Measurements from ENCODE around the gene CD4. TPM values are rescaled to one million over a fixed set of nuclear protein-coding genes. Genes with fewer than 3 reads are reported as not detected.

The CD4 gene
- total and polyA plus RNA-seq, 2 donors (not counting 3 experiments of a cell fraction or from before 2014, with no cell fraction given), result not detected

GRCh38 chr12:6823182-6824084, 34.1 kb downstream of the CD4 start:
- H3K27ac ChIP-seq (ENCODE audit: insufficient read depth, low read depth, low read length), result no peak overlapping the region
- no peaks in the 10 kb centered on the region for H3K9me3 ChIP-seq (replicated peaks; ENCODE audit: control insufficient read depth, insufficient read depth, low read length)
- dilution Hi-C loops (cut with MboI; ENCODE audit: extremely low pct_ligation_motif_present, low sequenced_read_pairs), result no loop called here
- H3K4me3 ChIP-seq (replicated peaks in 1 of 3; ENCODE audit: insufficient read depth in 1 of 3, low read depth in 1 of 3, low read length in 3 of 3), result no peak overlapping the region
- TF ChIP-seq POLR2AphosphoS5 (IDR thresholded peaks at IDR 0.05; ENCODE audit: insufficient read depth, low read depth, low read length), result no peak
- no peak for TF ChIP-seq JUN (IDR thresholded peaks at IDR 0.05; ENCODE audit: borderline replicate concordance, insufficient read depth, insufficient read length, low read depth)
- TF ChIP-seq CTCF (IDR thresholded peaks at IDR 0.05; ENCODE audit: extremely low read depth in 1 of 2, insufficient read depth in 1 of 2, low read depth in 1 of 2, low read length in 2 of 2), result no peak
- no peak for TF ChIP-seq GATA2 (IDR thresholded peaks at IDR 0.05; ENCODE audit: insufficient read depth, insufficient read length, low read depth, low read length)
- no peak for TF ChIP-seq MYC (IDR thresholded peaks at IDR 0.05; ENCODE audit: low read depth, low read length)
- no peak for TF ChIP-seq EZH2 (IDR thresholded peaks at IDR 0.05; ENCODE audit: borderline replicate concordance, low read depth, low read length, severe bottlenecking)
- no peak for TF ChIP-seq MAX (IDR thresholded peaks at IDR 0.05; ENCODE audit: insufficient read depth, insufficient read length)
- TF ChIP-seq POLR2A (IDR thresholded peaks at IDR 0.05; ENCODE audit: low read depth, low read length), result no peak
- TF ChIP-seq FOS (IDR thresholded peaks at IDR 0.05; ENCODE audit: borderline replicate concordance, insufficient read depth, low read length), result no peak
- peaks cover 3% of the 10 kb centered on the region in 2 experiments for H3K27me3 ChIP-seq (ENCODE audit: control insufficient read depth in 2 of 2, insufficient read depth in 2 of 2, low read length in 2 of 2)
- H3K4me1 ChIP-seq (ENCODE audit: control insufficient read depth, extremely low read depth, insufficient read depth, low read length), result peaks cover 24% of the 10 kb centered on the region
- H2AFZ ChIP-seq (ENCODE audit: low read depth, low read length), result no peak overlapping the region
- H3K79me2 ChIP-seq (ENCODE audit: control insufficient read depth, insufficient read depth, low read length), result peaks cover 2% of the 10 kb centered on the region
- FAIRE-seq (no peak), DNase-seq (ENCODE audit: low read depth, low spot score) (no peak)
- H4K20me1 ChIP-seq (replicated peaks; ENCODE audit: control insufficient read depth, extremely low read depth, insufficient read depth, low read length), result no peaks in the 10 kb centered on the region
- no TSS peak for BruUV-seq (replicated peaks)
- H3K4me2 ChIP-seq (ENCODE audit: insufficient read depth, low read length), result no peak overlapping the region
- CTCF ChIA-PET, result interaction anchor here (2.5 to 12.0 kb wide), 2 partner anchors 70 to 205 kb away, joined by 5 to 148 read pairs; partner anchors contain the start of gene MLF2
- intact Hi-C loops (cut with micrococcal nuclease), result no loop called here
- POLR2A ChIA-PET, result no interaction called here
- H3K9ac ChIP-seq (replicated peaks; ENCODE audit: extremely low read depth, insufficient read depth, low read length), result no peak overlapping the region
- no peaks in the 10 kb centered on the region for H3K9me1 ChIP-seq (replicated peaks; ENCODE audit: control insufficient read depth, extremely low read depth, insufficient read depth, low read length)
- no peaks in the 10 kb centered on the region for H3K36me3 ChIP-seq (ENCODE audit: control insufficient read depth in 2 of 2, extremely low read depth in 1 of 2, insufficient read depth in 2 of 2, low read length in 2 of 2)
